Breast epithelium (tissue), 3 donors: ENCODE measurements around the gene MYH9.

ENCODE experiments used
- POLR2A ChIP-seq: fragments of 450-650 bp; IDR thresholded peaks from one replicate; pipeline ENCODE4 v1.6.1; 2016; ENCODE audit warnings: antibody characterized with exemption, mild to moderate bottlenecking, moderate library complexity
- TF ChIP-seq, protein P1 (sequence below), 3 donors: fragments of 450-650 bp; IDR thresholded peaks; one replicate each; pipeline ENCODE4 v1.5.1; 2016 to 2017; ENCODE audit warnings: antibody characterized with exemption in 3 of 3, mild to moderate bottlenecking in 3 of 3, moderate library complexity in 3 of 3

DNA sequence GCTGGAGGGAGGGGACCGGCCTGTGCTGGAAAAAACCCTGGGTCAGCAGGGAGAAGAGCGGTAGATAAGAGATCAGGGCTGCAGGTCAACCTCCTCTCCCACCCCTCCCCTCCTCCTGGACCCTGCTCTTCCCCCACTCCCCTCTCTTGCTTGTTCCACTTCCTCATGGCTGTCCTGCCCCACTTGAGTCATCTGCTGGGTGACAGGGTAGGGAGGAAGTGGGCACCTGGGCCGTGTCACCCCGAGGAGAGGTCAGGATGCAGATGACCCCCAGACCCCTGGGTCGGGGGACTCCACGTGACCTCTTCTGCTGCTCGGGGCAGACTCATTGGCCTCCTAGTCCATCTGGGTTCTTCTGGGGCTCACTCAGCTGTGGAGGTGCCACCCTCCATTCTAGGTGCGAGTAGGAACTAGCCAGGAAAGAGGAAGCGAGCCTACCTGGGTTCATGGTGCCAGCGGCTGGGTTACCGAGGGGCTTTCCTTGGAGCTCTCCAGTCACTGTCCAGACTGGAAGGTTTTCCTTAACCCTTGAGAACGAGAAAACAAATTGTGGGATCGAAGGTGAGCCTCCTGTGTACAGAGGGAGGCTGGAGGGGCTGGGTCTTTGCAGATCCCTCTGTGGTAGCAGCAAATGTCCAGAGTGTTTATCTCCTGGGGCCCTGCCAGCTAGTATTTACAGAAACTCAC, 154.9 kb downstream of the MYH9 start:
- TF ChIP-seq, protein P1, sequence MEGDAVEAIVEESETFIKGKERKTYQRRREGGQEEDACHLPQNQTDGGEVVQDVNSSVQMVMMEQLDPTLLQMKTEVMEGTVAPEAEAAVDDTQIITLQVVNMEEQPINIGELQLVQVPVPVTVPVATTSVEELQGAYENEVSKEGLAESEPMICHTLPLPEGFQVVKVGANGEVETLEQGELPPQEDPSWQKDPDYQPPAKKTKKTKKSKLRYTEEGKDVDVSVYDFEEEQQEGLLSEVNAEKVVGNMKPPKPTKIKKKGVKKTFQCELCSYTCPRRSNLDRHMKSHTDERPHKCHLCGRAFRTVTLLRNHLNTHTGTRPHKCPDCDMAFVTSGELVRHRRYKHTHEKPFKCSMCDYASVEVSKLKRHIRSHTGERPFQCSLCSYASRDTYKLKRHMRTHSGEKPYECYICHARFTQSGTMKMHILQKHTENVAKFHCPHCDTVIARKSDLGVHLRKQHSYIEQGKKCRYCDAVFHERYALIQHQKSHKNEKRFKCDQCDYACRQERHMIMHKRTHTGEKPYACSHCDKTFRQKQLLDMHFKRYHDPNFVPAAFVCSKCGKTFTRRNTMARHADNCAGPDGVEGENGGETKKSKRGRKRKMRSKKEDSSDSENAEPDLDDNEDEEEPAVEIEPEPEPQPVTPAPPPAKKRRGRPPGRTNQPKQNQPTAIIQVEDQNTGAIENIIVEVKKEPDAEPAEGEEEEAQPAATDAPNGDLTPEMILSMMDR (IDR thresholded peaks at IDR 0.05): no peak
- no peak for TF ChIP-seq POLR2A
